HL-60/S4 (cell line): ENCODE data around the gene OR8G1.
"Not testable (repeated sequence)": the region's sequence is repeated elsewhere in the genome, so short reads cannot be mapped to it uniquely, and the experiment has no call there.

Experiments used
- in situ Hi-C: fragments of 300-500 bp; cut with MboI; formaldehyde crosslinking; loops from 2 replicates; pipeline ENCODE4 v1.14.3; 2022; ENCODE audit warnings: low sequenced_read_pairs

Gene OR8G1

DNA sequence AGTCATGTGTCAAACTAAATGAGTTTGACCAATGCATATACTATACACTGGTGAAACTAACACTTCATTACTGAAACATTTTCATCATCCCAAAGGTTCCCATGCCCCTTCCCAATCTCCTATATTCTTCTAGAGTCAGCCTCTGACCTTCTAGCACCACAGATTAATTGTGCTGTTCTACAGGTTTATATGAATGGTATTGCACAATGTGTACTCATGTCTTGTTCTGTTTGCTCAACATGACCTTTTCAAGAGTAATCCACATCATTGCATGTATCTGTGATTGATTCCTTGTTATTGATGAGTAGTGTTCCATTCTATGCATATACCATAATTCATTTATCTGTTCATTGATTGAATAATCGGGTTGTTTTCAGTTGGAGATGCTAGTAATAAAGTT lies 7.5 kb upstream of the OR8G1 start:
- in situ Hi-C loops, result no loop called here

DNA sequence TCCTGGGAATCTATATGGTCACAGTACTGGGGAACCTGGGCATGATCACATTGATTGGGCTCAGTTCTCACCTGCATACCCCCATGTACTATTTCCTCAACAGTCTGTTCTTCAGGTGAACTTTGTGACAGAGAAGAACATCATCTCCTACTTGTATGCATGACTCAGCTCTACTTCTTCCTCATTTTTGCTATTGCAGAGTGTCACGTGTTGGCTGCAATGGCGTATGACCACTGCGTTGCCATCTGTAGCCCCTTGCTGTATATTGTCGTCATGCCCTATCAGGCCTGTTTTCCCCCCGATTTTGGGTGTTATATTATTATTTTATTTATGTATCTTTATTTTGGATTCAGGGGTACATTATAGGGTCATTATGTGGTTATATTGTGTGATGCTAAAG lies 2.4 kb upstream of the OR8G1 start:
- in situ Hi-C loops, result no loop called here

DNA sequence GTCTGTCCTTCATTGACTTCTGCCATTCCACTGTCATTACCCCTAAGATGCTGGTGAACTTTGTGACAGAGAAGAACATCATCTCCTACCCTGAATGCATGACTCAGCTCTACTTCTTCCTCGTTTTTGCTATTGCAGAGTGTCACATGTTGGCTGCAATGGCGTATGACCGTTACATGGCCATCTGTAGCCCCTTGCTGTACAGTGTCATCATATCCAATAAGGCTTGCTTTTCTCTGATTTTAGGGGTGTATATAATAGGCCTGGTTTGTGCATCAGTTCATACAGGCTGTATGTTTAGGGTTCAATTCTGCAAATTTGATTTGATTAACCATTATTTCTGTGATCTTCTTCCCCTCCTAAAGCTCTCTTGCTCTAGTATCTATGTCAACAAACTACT lies 9.0 kb downstream of the OR8G1 start:
- in situ Hi-C loops, result not testable (repeated sequence)

DNA sequence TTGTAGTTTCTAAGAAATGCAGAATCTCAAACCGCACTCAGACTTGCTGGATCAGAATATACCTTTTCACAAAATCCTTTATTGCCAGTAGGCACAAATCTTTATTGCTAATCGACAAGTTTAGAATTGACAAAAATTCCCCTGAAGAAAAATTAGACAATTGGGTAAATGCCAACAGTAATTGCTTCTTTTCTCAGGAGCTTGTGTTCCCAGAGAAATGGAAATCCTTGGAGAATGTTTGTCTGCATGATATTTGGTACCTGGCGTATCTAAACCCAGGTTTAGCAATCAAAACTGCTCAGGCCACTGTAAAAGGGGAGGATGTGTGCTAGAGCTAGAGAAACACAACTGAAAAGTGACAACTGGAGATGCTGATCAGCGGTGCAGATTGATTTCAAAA lies 15.2 kb downstream of the OR8G1 start, which contains the start of gene OR8G5:
Gene OR8G5, plus strand, starts transcription at position 301 of the 400 bp plus-strand sequence. CDS start 8,556 bp downstream, outside the sequence.
- in situ Hi-C loops, result no loop called here

DNA sequence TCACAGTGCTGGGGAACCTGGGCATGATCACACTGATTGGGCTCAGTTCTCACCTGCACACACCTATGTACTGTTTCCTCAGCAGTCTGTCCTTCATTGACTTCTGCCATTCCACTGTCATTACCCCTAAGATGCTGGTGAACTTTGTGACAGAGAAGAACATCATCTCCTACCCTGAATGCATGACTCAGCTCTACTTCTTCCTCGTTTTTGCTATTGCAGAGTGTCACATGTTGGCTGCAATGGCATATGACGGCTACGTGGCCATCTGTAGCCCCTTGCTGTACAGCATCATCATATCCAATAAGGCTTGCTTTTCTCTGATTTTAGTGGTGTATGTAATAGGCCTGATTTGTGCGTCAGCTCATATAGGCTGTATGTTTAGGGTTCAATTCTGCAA lies 24.1 kb downstream of the OR8G1 start:
- in situ Hi-C loops, result not testable (repeated sequence)

DNA sequence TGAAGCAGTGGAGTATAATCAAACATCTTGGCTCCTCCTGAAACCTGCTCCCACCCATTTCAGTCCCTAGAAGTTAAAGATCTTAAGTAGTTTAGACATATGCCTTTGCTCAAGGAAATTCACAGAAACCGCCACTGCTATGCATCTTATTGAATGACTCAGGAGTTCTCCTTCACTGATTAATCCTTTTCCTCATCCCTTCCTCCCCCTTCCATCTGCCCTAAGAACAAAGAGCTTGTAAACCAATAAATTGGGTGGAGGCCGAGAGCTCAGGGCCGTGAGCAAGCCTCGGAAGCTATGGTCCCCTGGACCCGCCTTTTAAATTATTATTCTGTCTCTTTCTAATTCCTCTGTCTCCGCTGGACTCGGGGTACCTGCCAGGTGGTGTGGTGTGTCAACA lies 30.0 kb downstream of the OR8G1 start:
- in situ Hi-C loops, result not testable (repeated sequence)

DNA sequence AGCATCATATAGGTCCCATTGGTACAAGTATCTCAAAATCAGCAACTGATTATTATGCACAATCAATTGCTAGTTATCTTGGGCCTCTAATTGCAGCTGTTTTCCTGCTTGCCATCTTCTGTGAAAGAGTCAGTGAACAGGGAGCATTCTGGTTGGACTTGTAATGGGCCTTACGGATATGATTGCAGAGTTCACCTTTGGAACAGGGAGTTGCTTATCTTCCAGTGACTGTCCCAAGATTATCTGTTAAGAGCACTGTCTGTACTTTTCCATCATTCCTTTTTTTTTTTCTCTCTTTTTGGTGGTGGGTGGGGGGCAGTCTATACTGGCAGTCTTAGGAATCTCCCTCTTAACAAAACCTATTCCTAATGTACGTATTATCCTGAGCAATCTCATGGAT lies 33.1 kb downstream of the OR8G1 start:
- in situ Hi-C loops, result no loop called here

DNA sequence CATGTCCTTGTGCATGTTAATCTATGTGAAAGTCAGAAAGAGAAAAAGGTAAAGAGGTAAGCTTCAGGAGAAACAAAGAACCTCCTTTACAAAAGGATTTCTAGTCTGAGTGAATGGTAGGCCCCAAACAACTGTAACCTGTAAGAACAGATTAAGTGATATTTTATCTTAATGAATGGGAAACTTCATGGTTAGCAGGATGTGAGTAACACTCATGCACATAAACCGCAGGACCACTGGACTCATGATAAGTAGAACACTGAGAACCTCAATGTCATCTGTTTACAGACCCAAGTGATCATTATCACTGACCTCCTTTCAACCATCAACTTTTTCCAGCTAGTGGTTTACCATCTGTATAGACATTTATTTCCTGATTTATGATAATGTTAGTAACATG lies 35.2 kb downstream of the OR8G1 start:
- in situ Hi-C loops, result no loop called here

DNA sequence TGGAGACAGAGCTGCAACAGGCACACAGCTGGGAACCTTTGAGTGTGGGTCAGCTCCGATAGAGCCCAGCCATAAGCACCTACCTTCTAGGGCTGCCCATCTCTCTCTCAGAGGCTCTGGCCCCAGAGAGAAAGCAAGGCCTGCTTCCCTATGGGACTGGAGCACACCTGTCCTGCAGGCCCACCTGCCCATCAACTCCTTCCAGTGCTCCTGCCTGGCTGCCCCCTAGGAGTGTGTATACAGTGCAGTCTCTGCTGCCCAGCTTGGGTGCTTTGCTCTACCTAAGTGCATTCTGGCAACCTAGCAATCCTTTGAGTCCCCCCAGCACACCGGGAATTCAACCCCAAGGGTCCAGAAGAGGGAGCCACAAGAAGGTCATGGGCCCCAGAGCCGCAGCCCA lies 36.3 kb downstream of the OR8G1 start:
- in situ Hi-C loops, result no loop called here

DNA sequence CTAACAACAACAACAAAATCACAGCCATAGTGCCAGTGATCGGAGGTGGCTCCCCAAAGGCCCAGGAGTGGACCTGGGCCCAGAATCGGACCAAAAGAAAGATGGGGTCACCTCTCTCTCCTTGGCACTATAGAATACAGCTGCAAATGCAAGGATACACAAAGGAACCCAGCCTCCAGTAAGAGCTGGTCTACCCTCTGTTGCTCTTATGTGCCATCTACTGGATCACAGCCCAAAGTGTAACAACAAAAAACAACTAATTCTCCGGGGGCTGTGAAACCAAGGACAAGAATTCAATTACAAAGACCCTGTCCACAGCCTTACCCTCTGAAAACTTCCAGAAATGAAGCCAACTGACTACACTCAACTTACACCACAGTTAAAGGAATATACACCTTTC lies 36.9 kb downstream of the OR8G1 start:
- in situ Hi-C loops, result no loop called here

DNA sequence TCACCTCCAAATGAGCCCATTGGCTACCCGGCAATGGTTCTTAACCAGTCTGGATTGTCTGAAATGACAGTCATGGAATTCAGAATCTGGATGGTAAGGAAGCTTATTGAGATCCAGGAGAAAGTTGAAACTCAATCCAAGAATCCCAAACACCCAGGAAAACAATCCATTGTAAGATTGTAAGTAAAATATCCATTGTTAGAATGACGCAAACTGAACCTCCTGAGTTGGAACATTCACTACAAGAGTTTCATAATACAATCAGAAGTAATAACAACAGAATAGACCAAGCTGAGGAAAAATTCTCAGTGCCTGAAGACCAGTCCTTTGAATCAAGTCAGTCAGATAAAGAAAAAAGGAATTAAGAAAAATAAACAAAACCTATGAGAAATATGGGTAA lies 37.4 kb downstream of the OR8G1 start:
- in situ Hi-C loops, result no loop called here

DNA sequence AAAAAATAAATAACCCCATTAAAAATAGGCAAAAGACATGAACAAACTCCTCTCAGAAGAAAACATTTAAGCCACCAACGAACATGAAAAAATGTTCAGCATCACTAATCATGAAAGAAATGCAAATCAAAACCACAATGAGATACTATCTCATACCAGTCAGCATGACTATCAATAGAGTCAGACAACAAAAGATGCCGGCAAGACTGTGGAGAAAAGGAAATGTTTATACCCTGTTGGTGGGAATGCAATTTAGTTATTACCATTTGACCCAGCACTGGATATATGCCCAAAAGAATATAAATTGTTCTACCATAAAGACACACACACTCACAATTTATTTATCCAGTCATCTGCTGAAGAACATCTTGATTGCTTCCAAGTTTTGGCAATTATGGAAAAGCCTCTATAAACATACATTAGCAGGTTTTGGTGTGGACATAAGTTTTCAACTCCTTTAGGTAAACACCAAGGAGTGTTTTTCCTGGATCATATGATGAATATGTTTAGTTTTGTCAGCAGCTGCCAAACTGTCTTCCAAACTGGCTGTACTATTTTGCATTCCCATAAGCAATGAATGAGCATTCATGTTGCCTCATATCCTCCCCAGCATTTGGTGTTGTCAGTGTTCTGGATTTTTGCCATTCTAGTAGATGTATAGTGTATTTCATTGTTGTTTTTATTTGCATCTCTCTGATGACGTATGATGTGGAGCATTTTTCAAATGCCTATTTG lies 44.9 kb downstream of the OR8G1 start:
- in situ Hi-C loops, result no loop called here

DNA sequence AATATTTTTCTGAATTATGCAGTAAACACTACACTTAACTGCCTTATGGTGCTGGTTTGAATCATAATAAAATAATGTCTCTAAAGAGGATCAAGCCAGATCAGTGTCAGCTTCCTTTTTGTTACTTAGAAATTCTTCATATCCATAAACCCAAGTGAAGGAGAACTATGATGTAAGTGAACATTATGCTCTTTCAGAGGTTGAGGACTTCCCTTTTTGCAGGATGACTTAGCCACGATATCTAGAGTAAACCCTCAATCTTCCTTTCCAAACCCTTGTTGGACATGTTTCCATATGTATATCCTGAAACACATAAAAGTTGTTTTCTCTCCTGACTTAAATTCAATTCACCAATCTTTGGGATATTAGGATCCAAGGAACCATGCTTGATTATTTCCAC lies 53.8 kb downstream of the OR8G1 start:
- in situ Hi-C loops, result no loop called here

DNA sequence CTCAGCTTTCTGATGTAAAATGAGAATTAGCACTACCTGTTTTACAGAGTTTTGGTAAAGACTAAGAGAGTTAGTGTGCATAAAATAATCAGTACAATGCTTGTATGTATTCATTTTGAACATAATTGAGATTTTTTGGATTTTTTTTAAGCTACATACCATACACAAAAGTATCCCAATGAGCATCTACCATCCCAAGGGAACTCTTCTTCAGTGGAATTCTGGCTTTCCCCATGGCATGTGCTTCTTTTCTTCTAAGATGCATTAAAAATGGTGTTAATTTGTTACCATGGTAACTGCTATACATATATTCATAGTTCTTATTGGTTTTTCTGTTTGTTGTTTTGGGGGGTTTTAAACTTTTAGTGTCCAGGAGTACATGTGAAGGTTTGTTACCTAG lies 55.1 kb downstream of the OR8G1 start:
- in situ Hi-C loops, result no loop called here

DNA sequence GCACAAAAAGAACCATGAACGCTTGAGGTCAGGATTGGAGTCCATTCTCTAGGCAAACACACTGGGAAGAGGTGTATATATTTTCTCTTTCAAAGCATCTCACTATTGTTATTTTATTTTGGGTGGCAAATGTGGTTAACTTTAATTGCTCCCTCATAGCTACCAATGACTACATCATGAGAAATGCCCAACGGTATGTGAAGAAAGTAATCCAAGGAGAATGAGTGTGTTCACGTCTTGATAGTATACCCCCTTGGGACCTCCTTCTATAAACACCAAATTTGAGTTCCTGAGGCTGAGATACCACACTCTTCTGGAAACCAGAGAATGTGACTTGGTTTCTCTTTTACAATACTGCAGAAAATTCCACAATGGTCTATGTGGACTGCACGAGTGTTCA lies 57.0 kb downstream of the OR8G1 start:
- in situ Hi-C loops, result no loop called here

DNA sequence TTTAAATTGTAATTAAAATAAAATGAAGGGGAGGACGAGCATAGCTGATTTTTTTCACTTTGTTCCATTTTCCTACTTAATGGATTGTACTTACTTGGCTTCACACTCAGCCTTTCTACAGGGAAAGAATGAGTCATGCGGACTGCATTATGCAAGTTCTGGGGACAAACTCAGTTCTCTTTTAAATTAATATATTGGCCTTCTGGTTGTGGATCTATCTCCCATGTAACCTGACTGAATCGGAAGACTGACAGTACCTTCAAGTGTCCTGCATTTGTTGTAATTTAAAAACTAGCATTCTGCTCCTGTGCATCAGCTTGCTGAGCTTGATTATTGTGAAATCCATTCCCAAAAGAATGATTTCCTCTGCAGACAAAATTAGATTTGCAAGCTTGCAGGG lies 60.7 kb downstream of the OR8G1 start:
- in situ Hi-C loops, result no loop called here

DNA sequence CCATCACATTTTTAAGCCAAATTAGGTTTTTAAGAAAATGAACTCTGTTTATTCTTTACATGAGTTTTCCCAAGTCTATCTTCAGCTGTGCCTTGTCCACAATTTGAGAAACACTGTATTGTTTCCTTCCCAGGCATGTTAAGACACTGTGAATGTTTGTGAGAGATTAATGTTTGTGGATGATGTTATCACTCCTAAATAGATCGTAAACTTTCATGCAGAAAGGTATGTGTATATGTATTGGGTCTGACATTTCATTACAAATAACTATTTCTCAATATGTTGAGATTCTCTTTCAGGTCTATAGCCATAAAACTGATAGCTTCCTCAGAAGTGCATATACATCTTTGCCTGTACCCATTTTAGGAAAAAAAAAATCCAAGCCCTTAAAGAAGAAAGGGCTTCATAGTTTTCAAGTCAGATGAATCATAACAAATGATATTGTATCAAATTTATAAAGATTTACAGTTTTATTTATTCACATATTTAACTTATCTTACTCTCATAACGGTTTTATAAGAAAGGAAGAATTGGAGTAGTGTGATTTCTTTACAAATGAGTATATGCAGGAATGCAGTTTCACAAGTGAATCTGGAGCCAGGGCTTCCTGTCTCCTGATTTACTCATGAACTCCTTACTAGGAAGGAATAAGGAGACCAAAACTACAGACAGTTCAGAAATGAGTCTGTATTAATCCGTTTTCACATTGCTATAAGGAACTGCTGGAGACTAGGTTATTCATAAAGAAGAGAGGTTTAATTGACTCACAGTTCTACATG lies 61.6 kb downstream of the OR8G1 start:
- in situ Hi-C loops, result no loop called here
